K562 (cell line): ENCODE measurements around the gene ADAM8. TPM values are rescaled to one million over a fixed set of nuclear protein-coding genes. Genes with fewer than 3 reads are reported as not detected.

ENCODE experiments used
- L3MBTL2 ChIP-seq: fragments of 450-650 bp; IDR thresholded peaks from 2 replicates; pipeline ENCODE4 v1.6.1; 2016; ENCODE audit warnings: mild to moderate bottlenecking, moderate library complexity
- SIN3B ChIP-seq: fragments of 450-650 bp; IDR thresholded peaks from 2 replicates; pipeline ENCODE4 v1.6.1; 2017; ENCODE audit warnings: low read depth, mild to moderate bottlenecking, moderate library complexity
- polyA plus RNA-seq, 8 experiments: library from polyadenylated mRNA; depleted of rRNA in 4 of 8; stranded (reverse) in 5 of 8; unstranded in 3 of 8; fragments of >200 nt; fragmentation: Nextera tagmentation in 2 of 8; fragmentation: Illumina TruSeq in 1 of 8; extraction: Ambion mirVana in 2 of 8; extraction: Trizol in 1 of 8; gene quantifications; 2 replicates each; pipeline versions ENCODE4 v1.2.1 to v1.2.3, GENCODE V29; 2011 to 2014; ENCODE audit warnings: inconsistent platforms in 1 of 8, missing spikeins in 1 of 8
- total RNA-seq, 7 experiments: library from RNA; depleted of rRNA in 6 of 7; stranded (reverse); fragments of >200 nt in 6 of 7; fragmentation: Illumina TruSeq in 2 of 7; extraction: Trizol in 2 of 7; gene quantifications; 2 replicates each; pipeline versions ENCODE4 v1.2.1 to v1.2.3, GENCODE V29; 2011 to 2021; ENCODE audit warnings: low replicate concordance in 1 of 7
- TF ChIP-seq, protein P1 (sequence below): fragments of 450-650 bp; IDR thresholded peaks from 2 replicates; pipeline ENCODE4 v1.6.1; 2016; ENCODE audit warnings: mild to moderate bottlenecking, moderate library complexity

ADAM8 gene
- total and polyA plus RNA-seq, 9 of the 15 experiments (the other 6 are each of a cell fraction or from before 2014, with no cell fraction given): 0.07 to 7.0 (median 1.1) TPM

DNA sequence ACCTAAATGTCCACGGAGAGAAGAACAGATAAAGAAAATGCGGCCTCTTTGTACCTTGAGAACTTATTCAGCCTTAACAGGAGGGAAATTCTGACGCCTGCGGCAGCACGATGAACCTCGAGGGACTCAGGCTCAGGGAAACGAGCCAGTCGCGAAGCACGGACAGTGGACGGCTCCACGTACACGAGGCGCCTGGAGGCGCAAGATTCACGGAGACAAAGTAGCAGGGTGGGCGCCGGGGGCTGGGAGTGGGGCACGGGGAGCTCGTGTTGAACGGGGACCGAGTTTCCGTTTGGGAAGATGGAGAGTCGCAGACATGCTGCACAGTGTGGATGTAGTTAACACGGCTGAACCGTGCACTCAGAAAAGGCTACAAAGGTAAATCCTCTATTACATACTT, 59.9 kb downstream of the ADAM8 start (continued):
- TF ChIP-seq, protein P1, sequence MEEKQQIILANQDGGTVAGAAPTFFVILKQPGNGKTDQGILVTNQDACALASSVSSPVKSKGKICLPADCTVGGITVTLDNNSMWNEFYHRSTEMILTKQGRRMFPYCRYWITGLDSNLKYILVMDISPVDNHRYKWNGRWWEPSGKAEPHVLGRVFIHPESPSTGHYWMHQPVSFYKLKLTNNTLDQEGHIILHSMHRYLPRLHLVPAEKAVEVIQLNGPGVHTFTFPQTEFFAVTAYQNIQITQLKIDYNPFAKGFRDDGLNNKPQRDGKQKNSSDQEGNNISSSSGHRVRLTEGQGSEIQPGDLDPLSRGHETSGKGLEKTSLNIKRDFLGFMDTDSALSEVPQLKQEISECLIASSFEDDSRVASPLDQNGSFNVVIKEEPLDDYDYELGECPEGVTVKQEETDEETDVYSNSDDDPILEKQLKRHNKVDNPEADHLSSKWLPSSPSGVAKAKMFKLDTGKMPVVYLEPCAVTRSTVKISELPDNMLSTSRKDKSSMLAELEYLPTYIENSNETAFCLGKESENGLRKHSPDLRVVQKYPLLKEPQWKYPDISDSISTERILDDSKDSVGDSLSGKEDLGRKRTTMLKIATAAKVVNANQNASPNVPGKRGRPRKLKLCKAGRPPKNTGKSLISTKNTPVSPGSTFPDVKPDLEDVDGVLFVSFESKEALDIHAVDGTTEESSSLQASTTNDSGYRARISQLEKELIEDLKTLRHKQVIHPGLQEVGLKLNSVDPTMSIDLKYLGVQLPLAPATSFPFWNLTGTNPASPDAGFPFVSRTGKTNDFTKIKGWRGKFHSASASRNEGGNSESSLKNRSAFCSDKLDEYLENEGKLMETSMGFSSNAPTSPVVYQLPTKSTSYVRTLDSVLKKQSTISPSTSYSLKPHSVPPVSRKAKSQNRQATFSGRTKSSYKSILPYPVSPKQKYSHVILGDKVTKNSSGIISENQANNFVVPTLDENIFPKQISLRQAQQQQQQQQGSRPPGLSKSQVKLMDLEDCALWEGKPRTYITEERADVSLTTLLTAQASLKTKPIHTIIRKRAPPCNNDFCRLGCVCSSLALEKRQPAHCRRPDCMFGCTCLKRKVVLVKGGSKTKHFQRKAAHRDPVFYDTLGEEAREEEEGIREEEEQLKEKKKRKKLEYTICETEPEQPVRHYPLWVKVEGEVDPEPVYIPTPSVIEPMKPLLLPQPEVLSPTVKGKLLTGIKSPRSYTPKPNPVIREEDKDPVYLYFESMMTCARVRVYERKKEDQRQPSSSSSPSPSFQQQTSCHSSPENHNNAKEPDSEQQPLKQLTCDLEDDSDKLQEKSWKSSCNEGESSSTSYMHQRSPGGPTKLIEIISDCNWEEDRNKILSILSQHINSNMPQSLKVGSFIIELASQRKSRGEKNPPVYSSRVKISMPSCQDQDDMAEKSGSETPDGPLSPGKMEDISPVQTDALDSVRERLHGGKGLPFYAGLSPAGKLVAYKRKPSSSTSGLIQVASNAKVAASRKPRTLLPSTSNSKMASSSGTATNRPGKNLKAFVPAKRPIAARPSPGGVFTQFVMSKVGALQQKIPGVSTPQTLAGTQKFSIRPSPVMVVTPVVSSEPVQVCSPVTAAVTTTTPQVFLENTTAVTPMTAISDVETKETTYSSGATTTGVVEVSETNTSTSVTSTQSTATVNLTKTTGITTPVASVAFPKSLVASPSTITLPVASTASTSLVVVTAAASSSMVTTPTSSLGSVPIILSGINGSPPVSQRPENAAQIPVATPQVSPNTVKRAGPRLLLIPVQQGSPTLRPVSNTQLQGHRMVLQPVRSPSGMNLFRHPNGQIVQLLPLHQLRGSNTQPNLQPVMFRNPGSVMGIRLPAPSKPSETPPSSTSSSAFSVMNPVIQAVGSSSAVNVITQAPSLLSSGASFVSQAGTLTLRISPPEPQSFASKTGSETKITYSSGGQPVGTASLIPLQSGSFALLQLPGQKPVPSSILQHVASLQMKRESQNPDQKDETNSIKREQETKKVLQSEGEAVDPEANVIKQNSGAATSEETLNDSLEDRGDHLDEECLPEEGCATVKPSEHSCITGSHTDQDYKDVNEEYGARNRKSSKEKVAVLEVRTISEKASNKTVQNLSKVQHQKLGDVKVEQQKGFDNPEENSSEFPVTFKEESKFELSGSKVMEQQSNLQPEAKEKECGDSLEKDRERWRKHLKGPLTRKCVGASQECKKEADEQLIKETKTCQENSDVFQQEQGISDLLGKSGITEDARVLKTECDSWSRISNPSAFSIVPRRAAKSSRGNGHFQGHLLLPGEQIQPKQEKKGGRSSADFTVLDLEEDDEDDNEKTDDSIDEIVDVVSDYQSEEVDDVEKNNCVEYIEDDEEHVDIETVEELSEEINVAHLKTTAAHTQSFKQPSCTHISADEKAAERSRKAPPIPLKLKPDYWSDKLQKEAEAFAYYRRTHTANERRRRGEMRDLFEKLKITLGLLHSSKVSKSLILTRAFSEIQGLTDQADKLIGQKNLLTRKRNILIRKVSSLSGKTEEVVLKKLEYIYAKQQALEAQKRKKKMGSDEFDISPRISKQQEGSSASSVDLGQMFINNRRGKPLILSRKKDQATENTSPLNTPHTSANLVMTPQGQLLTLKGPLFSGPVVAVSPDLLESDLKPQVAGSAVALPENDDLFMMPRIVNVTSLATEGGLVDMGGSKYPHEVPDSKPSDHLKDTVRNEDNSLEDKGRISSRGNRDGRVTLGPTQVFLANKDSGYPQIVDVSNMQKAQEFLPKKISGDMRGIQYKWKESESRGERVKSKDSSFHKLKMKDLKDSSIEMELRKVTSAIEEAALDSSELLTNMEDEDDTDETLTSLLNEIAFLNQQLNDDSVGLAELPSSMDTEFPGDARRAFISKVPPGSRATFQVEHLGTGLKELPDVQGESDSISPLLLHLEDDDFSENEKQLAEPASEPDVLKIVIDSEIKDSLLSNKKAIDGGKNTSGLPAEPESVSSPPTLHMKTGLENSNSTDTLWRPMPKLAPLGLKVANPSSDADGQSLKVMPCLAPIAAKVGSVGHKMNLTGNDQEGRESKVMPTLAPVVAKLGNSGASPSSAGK: peak; percentile 73
- no peak for TF ChIP-seq SIN3B
- peak; percentile 49; the same call in 1 of the 2 replicates for TF ChIP-seq L3MBTL2
- TF ChIP-seq, all 486 proteins: peak for 2
